Vagina (tissue), 2 donors: ENCODE results near the gene TRIO. TPM values are rescaled to one million over a fixed set of nuclear protein-coding genes. Genes with fewer than 3 reads are reported as not detected.

Source experiments
- DNase-seq, 2 donors: peaks; one replicate each; pipeline ENCODE4 v3.0.0-alpha.2; 2017; ENCODE audit errors: extremely low spot score in 2 of 2
- H3K27ac ChIP-seq: fragments of 200-600 bp; sonication (generic); one replicate; pipeline ENCODE4 v1.5.1; 2019
- H3K27me3 ChIP-seq: fragments of 200-600 bp; sonication (generic); one replicate; pipeline ENCODE4 v1.5.1; 2019
- H3K36me3 ChIP-seq, 2 donors: fragments of 200-600 bp; sonication (generic); one replicate each; pipeline ENCODE4 v1.5.1; 2017 to 2019
- H3K4me1 ChIP-seq: fragments of 200-600 bp; sonication (generic); one replicate; pipeline ENCODE4 v1.5.1; 2019
- H3K4me3 ChIP-seq, 2 donors: fragments of 200-600 bp; sonication (generic); 1 replicate in 1 of 2; 2 replicates in 1 of 2; pipeline ENCODE4 v1.5.1; 2016 to 2019
- H3K9me3 ChIP-seq: fragments of 200-600 bp; sonication (generic); one replicate; pipeline ENCODE4 v1.5.1; 2019
- CTCF ChIP-seq, 3 experiments: fragments of 450-650 bp in 2 of 3; fragments of 200-600 bp in 1 of 3; sonication (generic) in 1 of 3; IDR thresholded peaks; one replicate each; pipeline ENCODE4 v1.5.1; 2017 to 2019; ENCODE audit warnings: antibody characterized with exemption in 3 of 3, mild to moderate bottlenecking in 2 of 3, moderate library complexity in 2 of 3
- POLR2A ChIP-seq, 2 donors: fragments of 450-650 bp; IDR thresholded peaks; one replicate each; pipeline ENCODE4 v1.6.1; 2017; ENCODE audit warnings: antibody characterized with exemption in 2 of 2, mild to moderate bottlenecking in 2 of 2, moderate library complexity in 2 of 2
- POLR2AphosphoS5 ChIP-seq, 2 donors: sonication (generic); formaldehyde crosslinking; IDR thresholded peaks; one replicate each; pipeline ENCODE4 v1.9.0; 2017; ENCODE audit warnings: antibody characterized with exemption in 2 of 2, mild to moderate bottlenecking in 2 of 2, low read depth in 1 of 2; ENCODE audit not compliant: insufficient read depth in 1 of 2
- intact Hi-C: fragments of 100-400 bp; cut with DNase I; formaldehyde crosslinking; loops from one replicate; pipeline ENCODE4 v1.15.1; 2023
- total RNA-seq: library from RNA; depleted of rRNA; stranded (reverse); fragments of >200 nt; gene quantifications from one replicate; pipeline ENCODE4 v1.2.3, GENCODE V29; 2016

The TRIO gene
- total RNA-seq, 1 donor from 2014 or later, result 142 TPM

- H3K27me3 ChIP-seq, result no peaks in the 10 kb centered on the region
- H3K36me3 ChIP-seq, result no peaks in the 10 kb centered on the region
- peaks cover 63% of the 10 kb centered on the region for H3K4me1 ChIP-seq
- DNase-seq, result no peak
- intact Hi-C loops, result loop anchor here (10.0 kb wide), 1 partner anchor 46 kb away; no protein-coding TSS in a partner anchor
- no peak overlapping the region for H3K27ac ChIP-seq
- H3K4me3 ChIP-seq, result no peak overlapping the region
- H3K9me3 ChIP-seq, result no peaks in the 10 kb centered on the region
- TF ChIP-seq CTCF (IDR thresholded peaks at IDR 0.05), result no peak
- no peak for TF ChIP-seq POLR2A (IDR thresholded peaks at IDR 0.05)
- TF ChIP-seq POLR2AphosphoS5 (IDR thresholded peaks at IDR 0.05; ENCODE audit: insufficient read depth in 1 of 2, low read depth in 1 of 2), result no peak
Measured at GRCh38 chr5:14148890-14149671, 5.9 kb downstream of the TRIO start.

- no peaks in the 10 kb centered on the region for H3K9me3 ChIP-seq
- no peaks in the 10 kb centered on the region for H3K36me3 ChIP-seq
- peaks cover 70% of the 10 kb centered on the region for H3K4me1 ChIP-seq
- DNase-seq, result no peak
- H3K4me3 ChIP-seq, result no peak overlapping the region
- no peak overlapping the region for H3K27ac ChIP-seq
- H3K27me3 ChIP-seq, result no peaks in the 10 kb centered on the region
- intact Hi-C loops, result loop anchor here (10.0 kb wide), 1 partner anchor 45 kb away; no protein-coding TSS in a partner anchor
- TF ChIP-seq POLR2A (IDR thresholded peaks at IDR 0.05), result no peak
- no peak for TF ChIP-seq CTCF (IDR thresholded peaks at IDR 0.05)
- TF ChIP-seq POLR2AphosphoS5 (IDR thresholded peaks at IDR 0.05; ENCODE audit: insufficient read depth in 1 of 2, low read depth in 1 of 2), result no peak
Measured at GRCh38 chr5:14149672-14150274, 6.6 kb downstream of the TRIO start.

- DNase-seq, result no peak
- Histone ChIP-seq H3K36me3 (no peaks in the 10 kb centered on the region), H3K4me1 (peaks cover 67% of the 10 kb centered on the region), H3K27ac (no peak overlapping the region), H3K9me3 (no peaks in the 10 kb centered on the region), H3K27me3 (no peaks in the 10 kb centered on the region), H3K4me3 (no peak overlapping the region)
- intact Hi-C loops, result no loop called here
- TF ChIP-seq CTCF (IDR thresholded peaks at IDR 0.05) (no peak), POLR2A (IDR thresholded peaks at IDR 0.05) (no peak), POLR2AphosphoS5 (IDR thresholded peaks at IDR 0.05; ENCODE audit: insufficient read depth in 1 of 2, low read depth in 1 of 2) (no peak)
Measured at GRCh38 chr5:14151416-14151815, 8.3 kb downstream of the TRIO start.

- Histone ChIP-seq H3K4me1 (peaks cover 62% of the 10 kb centered on the region), H3K36me3 (no peaks in the 10 kb centered on the region), H3K9me3 (no peaks in the 10 kb centered on the region), H3K27ac (peak overlapping the region; percentile 68), H3K4me3 (no peak overlapping the region), H3K27me3 (no peaks in the 10 kb centered on the region)
- no peak for TF ChIP-seq CTCF (IDR thresholded peaks at IDR 0.05)
- intact Hi-C loops, result no loop called here
- peak in 1 of 2 donors; percentile 77 for DNase-seq
Measured at GRCh38 chr5:14153071-14153864, 10.1 kb downstream of the TRIO start.
